Natural killer cell (primary cell): ENCODE results near the gene KLHDC7B. TPM values are rescaled to one million over a fixed set of nuclear protein-coding genes. Genes with fewer than 3 reads are reported as not detected.
"Not testable (repeated sequence)": the region's sequence is repeated elsewhere in the genome, so short reads cannot be mapped to it uniquely, and the experiment has no call there.

ENCODE experiments used
- ATAC-seq, 3 donors: fragments of 150-1000 bp in 2 of 3; fragments of 200-7000 bp in 1 of 3; cut with Tn5 transposase; 1 replicate in 1 of 3; 2 replicates in 2 of 3; pipeline ENCODE4 v1.10.0; 2021; ENCODE audit warnings: mild to moderate bottlenecking in 2 of 3, moderate library complexity in 2 of 3
- DNase-seq, 2 donors: peaks; one replicate each; pipeline versions ENCODE4 v3.0.0 to v3.0.0-alpha.2; 2013 to 2021; ENCODE audit warnings: mixed read lengths in 1 of 2
- H3K27ac ChIP-seq: one replicate; pipeline ENCODE4 v1.5.1; 2013; ENCODE audit warnings: mild to moderate bottlenecking, low read length
- H3K27me3 ChIP-seq: one replicate; pipeline ENCODE4 v1.6.1; 2013; ENCODE audit warnings: low read length; ENCODE audit not compliant: control insufficient read depth, insufficient read depth
- H3K36me3 ChIP-seq: one replicate; pipeline ENCODE4 v1.6.1; 2013; ENCODE audit warnings: low read length; ENCODE audit not compliant: control insufficient read depth, insufficient read depth
- H3K4me1 ChIP-seq: one replicate; pipeline ENCODE4 v1.6.1; 2013; ENCODE audit warnings: low read length; ENCODE audit not compliant: control insufficient read depth, insufficient read depth
- H3K4me3 ChIP-seq: one replicate; pipeline ENCODE4 v1.5.1; 2013; ENCODE audit warnings: low read length
- H3K9me3 ChIP-seq: one replicate; pipeline ENCODE4 v1.6.1; 2013; ENCODE audit warnings: low read length; ENCODE audit not compliant: control insufficient read depth, insufficient read depth
- H3K27ac Mint-ChIP-seq, 2 donors: one replicate each; pipeline ENCODE4 v1.8.0; 2022; ENCODE audit warnings: mild to moderate bottlenecking in 2 of 2, mixed read lengths in 2 of 2, moderate library complexity in 1 of 2
- H3K27me3 Mint-ChIP-seq, 2 donors: one replicate each; pipeline ENCODE4 v1.8.0; 2022; ENCODE audit warnings: low read depth in 2 of 2, mixed read lengths in 2 of 2
- H3K36me3 Mint-ChIP-seq: one replicate; pipeline ENCODE4 v1.8.0; 2022; ENCODE audit warnings: mixed read lengths
- H3K4me1 Mint-ChIP-seq, 2 donors: one replicate each; pipeline ENCODE4 v1.8.0; 2022; ENCODE audit warnings: mixed read lengths in 2 of 2
- H3K4me3 Mint-ChIP-seq: one replicate; pipeline ENCODE4 v1.8.0; 2022; ENCODE audit warnings: mild to moderate bottlenecking, moderate library complexity, mixed read lengths
- H3K9me3 Mint-ChIP-seq, 2 donors: one replicate each; pipeline ENCODE4 v1.8.0; 2022; ENCODE audit warnings: mixed read lengths in 2 of 2
- WGBS: methylation state at CpG from one replicate; pipeline ENCODE4 v1.1.7; 2013; ENCODE audit warnings: missing lambda C conversion rate; ENCODE audit not compliant: insufficient coverage; 5-methylcytosine and 5-hydroxymethylcytosine counted together
- intact Hi-C: fragments of 100-400 bp; cut with micrococcal nuclease; formaldehyde crosslinking; loops from one replicate; pipeline ENCODE4 v1.14.2; 2022
- total RNA-seq, 4 donors: library from RNA; stranded (reverse); fragments of 120-200 nt in 1 of 4; gene quantifications; one replicate each; pipeline versions ENCODE4 v1.2.3 to v1.2.4, GENCODE V29; 2013 to 2022
- TF ChIP-seq, protein P1 (sequence below): fragments of 200-600 bp; IDR thresholded peaks from one replicate; pipeline ENCODE4 v1.8.0; 2022; ENCODE audit warnings: antibody characterized with exemption

KLHDC7B gene
- total RNA-seq, 3 donors from 2014 or later (not counting 1 experiment from before 2014, with no cell fraction given): 2.4 to 6.9 (median 5.3) TPM

DNA sequence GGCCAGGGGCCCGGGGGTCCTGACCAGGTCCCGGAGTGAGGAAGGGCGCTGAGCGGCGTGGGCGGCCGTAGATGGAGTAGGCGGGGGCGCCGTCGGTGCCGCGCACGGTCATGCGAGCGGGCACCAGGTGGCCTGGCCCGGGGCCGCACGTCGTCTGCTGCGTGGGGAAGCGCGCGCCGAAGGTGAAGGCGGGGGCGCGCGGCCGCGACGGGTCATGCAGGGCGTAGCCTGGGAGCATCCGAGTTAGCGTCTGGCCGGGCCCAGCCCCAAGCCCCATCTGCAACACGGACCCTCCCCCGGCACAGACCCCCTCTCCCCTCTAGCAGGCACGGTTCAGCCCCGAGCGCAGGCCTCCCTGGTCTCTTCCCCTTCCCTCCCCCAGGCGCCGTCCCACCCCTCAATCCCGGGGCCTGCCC, 14.1 kb upstream of the KLHDC7B start:
- Histone ChIP-seq H3K27me3 (no peaks in the 10 kb centered on the region), H3K4me1 (peaks cover 62% of the 10 kb centered on the region), H3K9me3 (no peaks in the 10 kb centered on the region), H3K27ac (peak overlapping the region; percentile 95), H3K36me3 (no peaks in the 10 kb centered on the region), H3K4me3 (peak overlapping the region; percentile 80)
- H3K27me3 Mint-ChIP-seq: peaks cover 0 to 13% of the 10 kb centered on the region in 2 donors
- DNase-seq (peak; percentile 58 to 79), ATAC-seq (peak; percentile 43 to 77 (median 48))
- peak overlapping the region; percentile 94 to 96 for H3K27ac Mint-ChIP-seq
- TF ChIP-seq, protein P1, sequence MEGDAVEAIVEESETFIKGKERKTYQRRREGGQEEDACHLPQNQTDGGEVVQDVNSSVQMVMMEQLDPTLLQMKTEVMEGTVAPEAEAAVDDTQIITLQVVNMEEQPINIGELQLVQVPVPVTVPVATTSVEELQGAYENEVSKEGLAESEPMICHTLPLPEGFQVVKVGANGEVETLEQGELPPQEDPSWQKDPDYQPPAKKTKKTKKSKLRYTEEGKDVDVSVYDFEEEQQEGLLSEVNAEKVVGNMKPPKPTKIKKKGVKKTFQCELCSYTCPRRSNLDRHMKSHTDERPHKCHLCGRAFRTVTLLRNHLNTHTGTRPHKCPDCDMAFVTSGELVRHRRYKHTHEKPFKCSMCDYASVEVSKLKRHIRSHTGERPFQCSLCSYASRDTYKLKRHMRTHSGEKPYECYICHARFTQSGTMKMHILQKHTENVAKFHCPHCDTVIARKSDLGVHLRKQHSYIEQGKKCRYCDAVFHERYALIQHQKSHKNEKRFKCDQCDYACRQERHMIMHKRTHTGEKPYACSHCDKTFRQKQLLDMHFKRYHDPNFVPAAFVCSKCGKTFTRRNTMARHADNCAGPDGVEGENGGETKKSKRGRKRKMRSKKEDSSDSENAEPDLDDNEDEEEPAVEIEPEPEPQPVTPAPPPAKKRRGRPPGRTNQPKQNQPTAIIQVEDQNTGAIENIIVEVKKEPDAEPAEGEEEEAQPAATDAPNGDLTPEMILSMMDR: no peak
- H3K9me3 Mint-ChIP-seq: no peaks in the 10 kb centered on the region
- intact Hi-C loops: loop anchor here (1.0 to 2.0 kb wide), 2 partner anchors 8 to 13 kb away; partner anchors contain the start of gene KLHDC7B
- H3K4me1 Mint-ChIP-seq: peaks cover 24 to 40% of the 10 kb centered on the region in 2 donors
- WGBS: under 1% methylated on average over 44 of the region's 44 CpGs
- H3K4me3 Mint-ChIP-seq: peak overlapping the region; percentile 94
- no peaks in the 10 kb centered on the region for H3K36me3 Mint-ChIP-seq

DNA sequence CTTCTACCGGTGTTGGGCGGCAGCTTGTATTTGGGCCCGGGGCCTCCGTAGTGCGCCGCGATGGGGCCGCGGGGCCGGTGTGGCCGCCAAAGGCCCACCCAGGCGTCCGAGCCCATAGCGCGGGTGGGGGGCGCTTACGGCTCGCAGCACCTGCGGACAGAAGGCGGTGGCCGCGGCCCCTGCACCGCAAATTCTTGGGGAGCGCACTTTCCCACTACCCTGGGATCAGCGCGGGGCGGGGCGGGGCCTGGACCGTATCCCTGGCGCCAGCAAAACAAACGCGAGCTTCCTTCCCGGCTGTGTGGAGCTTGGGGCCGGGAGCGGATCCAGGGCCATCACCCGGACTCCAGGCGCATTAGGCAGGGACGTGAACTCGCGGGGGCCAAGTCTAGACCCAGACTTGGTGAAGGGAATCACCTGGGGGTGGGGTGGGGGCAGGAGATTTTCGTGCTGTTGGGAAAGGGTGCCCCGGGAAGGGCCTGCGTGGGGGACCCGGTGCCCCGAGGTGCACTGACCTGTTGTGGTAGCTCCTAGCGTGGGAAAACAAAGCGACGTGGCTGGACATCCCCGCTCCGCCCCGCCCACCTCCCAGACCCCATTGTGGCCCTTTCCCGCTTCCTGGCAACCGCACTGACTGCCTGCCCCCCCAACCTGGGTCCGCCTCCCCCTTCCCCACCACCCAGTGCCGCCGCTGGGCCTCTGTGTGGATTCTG, 13.6 kb upstream of the KLHDC7B start:
- DNase-seq: no peak
- ATAC-seq: no peak
- TF ChIP-seq, protein P1: no peak
- Histone ChIP-seq H3K36me3 (no peaks in the 10 kb centered on the region), H3K9me3 (no peaks in the 10 kb centered on the region), H3K4me1 (peaks cover 57% of the 10 kb centered on the region), H3K27ac (peak overlapping the region; percentile 95), H3K4me3 (peak overlapping the region; percentile 80), H3K27me3 (no peaks in the 10 kb centered on the region)
- Mint-ChIP-seq H3K36me3 (no peaks in the 10 kb centered on the region), H3K27me3 (peaks cover 0 to 13% of the 10 kb centered on the region in 2 donors), H3K4me1 (peaks cover 21 to 34% of the 10 kb centered on the region in 2 donors), H3K27ac (peak overlapping the region; percentile 62 to 96), H3K4me3 (peak overlapping the region; percentile 94), H3K9me3 (no peaks in the 10 kb centered on the region)
- intact Hi-C loops: loop anchor here (1.0 to 2.0 kb wide), 2 partner anchors 7 to 13 kb away; partner anchors contain the start of gene KLHDC7B
- WGBS: 5% methylated on average over 56 of the region's 56 CpGs

DNA sequence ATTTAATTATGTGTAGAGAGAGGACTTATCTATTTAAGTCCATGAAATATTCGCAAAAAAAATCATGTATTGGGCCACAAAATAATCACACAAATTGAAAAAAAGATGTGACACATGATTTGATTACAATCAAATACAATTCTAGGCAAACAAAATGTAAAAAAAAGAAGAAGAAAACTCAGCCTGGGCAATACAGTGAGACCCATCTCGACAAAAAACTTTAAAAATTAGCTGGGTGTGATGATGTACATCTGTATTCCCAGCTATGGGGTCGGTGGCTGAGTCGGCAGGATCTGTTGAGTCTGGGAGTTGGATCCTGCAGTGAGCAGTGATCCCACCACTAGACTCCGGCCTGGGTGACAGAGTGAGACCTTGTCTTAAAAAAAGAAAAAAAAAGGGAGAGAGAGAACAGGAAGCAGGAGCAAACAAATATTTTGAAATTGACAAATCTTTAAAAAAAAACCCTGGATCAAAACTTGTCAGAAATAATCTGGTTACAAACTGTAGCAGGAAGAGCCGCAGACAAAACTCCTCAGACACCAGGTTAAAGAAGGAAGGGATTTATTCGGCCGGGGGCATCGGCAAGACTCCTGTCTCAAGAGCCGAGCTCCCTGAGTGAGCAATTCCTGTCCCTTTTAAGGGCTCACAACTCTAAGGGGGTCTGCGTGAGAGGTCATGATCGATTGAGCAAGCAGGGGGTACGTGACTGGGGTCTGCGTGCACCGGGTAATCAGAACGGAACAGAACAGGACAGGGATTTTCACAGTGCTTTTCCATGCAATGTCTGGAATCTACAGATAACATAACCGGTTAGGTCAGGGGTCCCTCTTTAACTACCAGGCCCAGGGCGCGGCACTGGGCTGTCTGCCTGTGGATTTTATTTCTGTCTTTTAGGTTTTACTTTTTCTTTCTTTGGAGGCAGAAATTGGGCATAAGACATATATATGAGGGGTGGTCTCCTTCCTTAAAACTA, 12.6 kb upstream of the KLHDC7B start:
- peaks cover 0 to 13% of the 10 kb centered on the region in 2 donors for H3K27me3 Mint-ChIP-seq
- H3K9me3 Mint-ChIP-seq: no peaks in the 10 kb centered on the region
- Histone ChIP-seq H3K4me3 (no peak overlapping the region), H3K27me3 (no peaks in the 10 kb centered on the region), H3K36me3 (no peaks in the 10 kb centered on the region), H3K9me3 (no peaks in the 10 kb centered on the region), H3K27ac (peak overlapping the region; percentile 95), H3K4me1 (peaks cover 52% of the 10 kb centered on the region)
- no peaks in the 10 kb centered on the region for H3K36me3 Mint-ChIP-seq
- peaks cover 12 to 26% of the 10 kb centered on the region in 2 donors for H3K4me1 Mint-ChIP-seq
- DNase-seq: no peak
- H3K27ac Mint-ChIP-seq: peak overlapping the region; percentile 51 to 62
- TF ChIP-seq, protein P1: no peak
- peak overlapping the region; percentile 68 for H3K4me3 Mint-ChIP-seq
- intact Hi-C loops: no loop called here
- WGBS: 94% methylated on average over 16 of the region's 19 CpGs
- ATAC-seq: no peak

DNA sequence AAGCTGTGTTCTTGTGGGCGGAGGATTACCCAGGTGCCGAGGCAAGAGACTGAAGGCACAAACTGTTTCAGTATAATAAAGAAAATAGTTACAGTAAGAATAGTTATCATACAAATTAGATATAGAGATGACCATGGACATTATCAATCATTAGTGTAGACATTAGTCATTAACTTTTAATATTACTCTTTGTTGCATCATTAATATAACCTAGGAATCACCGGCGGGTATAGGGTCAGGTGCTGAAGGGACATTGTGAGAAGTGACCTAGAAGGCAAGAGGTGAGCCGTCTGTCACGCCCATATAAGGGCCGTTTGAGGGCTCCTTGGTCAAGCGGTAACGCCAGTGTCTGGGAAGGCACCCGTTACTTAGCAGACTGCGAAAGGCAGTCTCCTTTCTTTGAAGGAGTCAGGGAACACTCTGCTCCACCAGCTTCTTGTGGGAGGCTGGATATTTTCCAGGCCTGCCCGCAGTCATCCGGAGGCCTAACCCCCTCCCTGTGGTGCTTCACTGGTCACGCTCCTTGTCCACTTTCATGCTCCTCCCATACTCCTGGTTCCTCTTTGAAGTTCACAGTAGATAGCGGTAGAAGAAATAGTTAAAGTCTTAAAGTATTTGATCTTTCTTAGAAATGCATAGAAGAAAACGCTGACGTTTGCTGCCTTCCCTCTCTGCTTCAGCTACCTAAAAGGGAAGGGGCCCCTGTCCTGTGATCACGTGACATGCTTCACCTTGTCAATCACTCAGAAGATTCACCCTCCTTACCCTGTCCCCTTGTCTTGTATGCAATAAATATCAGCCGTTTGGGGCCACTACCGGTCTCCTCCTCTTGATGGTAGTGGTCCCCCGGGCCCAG, 11.6 kb upstream of the KLHDC7B start:
- intact Hi-C loops, H3K36me3 ChIP-seq, H3K4me3 ChIP-seq, DNase-seq, H3K36me3 Mint-ChIP-seq, H3K27me3 ChIP-seq, ATAC-seq, H3K9me3 ChIP-seq, H3K9me3 Mint-ChIP-seq: not testable (repeated sequence)
- Mint-ChIP-seq H3K4me3 (peak overlapping the region; percentile 13), H3K4me1 (peaks cover 13 to 24% of the 10 kb centered on the region in 2 donors), H3K27ac (peak overlapping the region; percentile 9 to 51), H3K27me3 (peaks cover 0 to 13% of the 10 kb centered on the region in 2 donors)
- WGBS: 75% methylated on average over 20 of the region's 21 CpGs
- peaks cover 52% of the 10 kb centered on the region for H3K4me1 ChIP-seq
- peak overlapping the region; percentile 59 for H3K27ac ChIP-seq
